ENCODE data around the gene RFT1. TPM values are rescaled to one million over a fixed set of nuclear protein-coding genes. Genes with fewer than 3 reads are reported as not detected.

RFT1 gene
- total and polyA plus RNA-seq, 2 experiments from 2014 or later: 11.3 to 13.3 TPM

DNA sequence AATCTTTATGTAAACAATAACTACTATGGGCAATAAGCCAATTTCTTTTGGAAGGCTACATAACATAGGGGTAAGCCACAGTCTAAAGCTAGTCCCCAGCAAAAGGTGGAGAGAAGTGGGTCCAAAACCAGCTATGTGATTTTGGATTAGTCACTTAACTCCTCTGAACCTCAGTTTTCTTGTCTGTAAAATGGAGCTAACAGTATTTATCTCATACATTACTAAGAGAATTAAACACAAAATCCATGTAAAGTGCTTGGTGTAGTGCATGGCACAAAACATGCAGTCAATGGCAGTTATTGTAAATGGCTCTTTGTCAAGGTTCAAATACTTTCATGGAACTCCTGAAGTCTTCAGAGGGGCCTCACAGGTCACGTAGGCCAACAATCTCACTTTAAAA, 13.3 kb downstream of the RFT1 start:
- ATAC-seq (no peak), DNase-seq (ENCODE audit: low spot score) (no peak)
- Histone ChIP-seq H3K79me2 (replicated peaks; ENCODE audit: insufficient read depth) (no peaks in the 10 kb centered on the region), H3K9me2 (ENCODE audit: insufficient read depth) (no peaks in the 10 kb centered on the region), H3F3A (replicated peaks; ENCODE audit: low read depth) (no peaks in the 10 kb centered on the region), H3K27ac (ENCODE audit: low read depth) (no peak overlapping the region), H3K36me3 (ENCODE audit: insufficient read depth) (peaks cover 10% of the 10 kb centered on the region), H2AFZ (no peak overlapping the region), H3K4me1 (ENCODE audit: insufficient read depth) (no peaks in the 10 kb centered on the region; the same call in 1 of the 2 replicates), H3K4me3 (no peak overlapping the region), H3K4me2 (no peak overlapping the region), H3K27me3 (ENCODE audit: insufficient read depth) (no peaks in the 10 kb centered on the region), H4K20me1 (replicated peaks; ENCODE audit: insufficient read depth) (no peaks in the 10 kb centered on the region)
- H3K4me3 Mint-ChIP-seq: no peak overlapping the region
- H3K36me3 Mint-ChIP-seq (ENCODE audit: low read depth): peaks cover 27% of the 10 kb centered on the region
- no peaks in the 10 kb centered on the region for H3K4me1 Mint-ChIP-seq
- no peak overlapping the region for H3K27ac Mint-ChIP-seq
- H3K9me3 Mint-ChIP-seq: no peaks in the 10 kb centered on the region
- H3K27me3 Mint-ChIP-seq (ENCODE audit: insufficient read depth, low read depth, poor library complexity): peaks cover 2% of the 10 kb centered on the region
- no peak for TF ChIP-seq CREB1 (CRISPR knock-in tag; IDR thresholded peaks at IDR 0.05; ENCODE audit: low read depth)
- no peak for TF ChIP-seq POLR2AphosphoS5 (IDR thresholded peaks at IDR 0.05; ENCODE audit: low read depth)
- no peak for TF ChIP-seq ZNF114 (CRISPR knock-in tag; IDR thresholded peaks at IDR 0.05)
- TF ChIP-seq, protein P1, sequence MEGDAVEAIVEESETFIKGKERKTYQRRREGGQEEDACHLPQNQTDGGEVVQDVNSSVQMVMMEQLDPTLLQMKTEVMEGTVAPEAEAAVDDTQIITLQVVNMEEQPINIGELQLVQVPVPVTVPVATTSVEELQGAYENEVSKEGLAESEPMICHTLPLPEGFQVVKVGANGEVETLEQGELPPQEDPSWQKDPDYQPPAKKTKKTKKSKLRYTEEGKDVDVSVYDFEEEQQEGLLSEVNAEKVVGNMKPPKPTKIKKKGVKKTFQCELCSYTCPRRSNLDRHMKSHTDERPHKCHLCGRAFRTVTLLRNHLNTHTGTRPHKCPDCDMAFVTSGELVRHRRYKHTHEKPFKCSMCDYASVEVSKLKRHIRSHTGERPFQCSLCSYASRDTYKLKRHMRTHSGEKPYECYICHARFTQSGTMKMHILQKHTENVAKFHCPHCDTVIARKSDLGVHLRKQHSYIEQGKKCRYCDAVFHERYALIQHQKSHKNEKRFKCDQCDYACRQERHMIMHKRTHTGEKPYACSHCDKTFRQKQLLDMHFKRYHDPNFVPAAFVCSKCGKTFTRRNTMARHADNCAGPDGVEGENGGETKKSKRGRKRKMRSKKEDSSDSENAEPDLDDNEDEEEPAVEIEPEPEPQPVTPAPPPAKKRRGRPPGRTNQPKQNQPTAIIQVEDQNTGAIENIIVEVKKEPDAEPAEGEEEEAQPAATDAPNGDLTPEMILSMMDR (conservative IDR thresholded peaks at IDR 0.05; ENCODE audit: low read depth in 2 of 2): no peak
- TF ChIP-seq STAT1 (IDR thresholded peaks at IDR 0.05; ENCODE audit: unreplicated experiment): no peak
- TF ChIP-seq, protein P2, sequence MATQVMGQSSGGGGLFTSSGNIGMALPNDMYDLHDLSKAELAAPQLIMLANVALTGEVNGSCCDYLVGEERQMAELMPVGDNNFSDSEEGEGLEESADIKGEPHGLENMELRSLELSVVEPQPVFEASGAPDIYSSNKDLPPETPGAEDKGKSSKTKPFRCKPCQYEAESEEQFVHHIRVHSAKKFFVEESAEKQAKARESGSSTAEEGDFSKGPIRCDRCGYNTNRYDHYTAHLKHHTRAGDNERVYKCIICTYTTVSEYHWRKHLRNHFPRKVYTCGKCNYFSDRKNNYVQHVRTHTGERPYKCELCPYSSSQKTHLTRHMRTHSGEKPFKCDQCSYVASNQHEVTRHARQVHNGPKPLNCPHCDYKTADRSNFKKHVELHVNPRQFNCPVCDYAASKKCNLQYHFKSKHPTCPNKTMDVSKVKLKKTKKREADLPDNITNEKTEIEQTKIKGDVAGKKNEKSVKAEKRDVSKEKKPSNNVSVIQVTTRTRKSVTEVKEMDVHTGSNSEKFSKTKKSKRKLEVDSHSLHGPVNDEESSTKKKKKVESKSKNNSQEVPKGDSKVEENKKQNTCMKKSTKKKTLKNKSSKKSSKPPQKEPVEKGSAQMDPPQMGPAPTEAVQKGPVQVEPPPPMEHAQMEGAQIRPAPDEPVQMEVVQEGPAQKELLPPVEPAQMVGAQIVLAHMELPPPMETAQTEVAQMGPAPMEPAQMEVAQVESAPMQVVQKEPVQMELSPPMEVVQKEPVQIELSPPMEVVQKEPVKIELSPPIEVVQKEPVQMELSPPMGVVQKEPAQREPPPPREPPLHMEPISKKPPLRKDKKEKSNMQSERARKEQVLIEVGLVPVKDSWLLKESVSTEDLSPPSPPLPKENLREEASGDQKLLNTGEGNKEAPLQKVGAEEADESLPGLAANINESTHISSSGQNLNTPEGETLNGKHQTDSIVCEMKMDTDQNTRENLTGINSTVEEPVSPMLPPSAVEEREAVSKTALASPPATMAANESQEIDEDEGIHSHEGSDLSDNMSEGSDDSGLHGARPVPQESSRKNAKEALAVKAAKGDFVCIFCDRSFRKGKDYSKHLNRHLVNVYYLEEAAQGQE (IDR thresholded peaks at IDR 0.05; ENCODE audit: unreplicated experiment): no peak
- TF ChIP-seq EZH2phosphoT487 (IDR thresholded peaks at IDR 0.05; ENCODE audit: unreplicated experiment): no peak
- TF ChIP-seq, protein P3, sequence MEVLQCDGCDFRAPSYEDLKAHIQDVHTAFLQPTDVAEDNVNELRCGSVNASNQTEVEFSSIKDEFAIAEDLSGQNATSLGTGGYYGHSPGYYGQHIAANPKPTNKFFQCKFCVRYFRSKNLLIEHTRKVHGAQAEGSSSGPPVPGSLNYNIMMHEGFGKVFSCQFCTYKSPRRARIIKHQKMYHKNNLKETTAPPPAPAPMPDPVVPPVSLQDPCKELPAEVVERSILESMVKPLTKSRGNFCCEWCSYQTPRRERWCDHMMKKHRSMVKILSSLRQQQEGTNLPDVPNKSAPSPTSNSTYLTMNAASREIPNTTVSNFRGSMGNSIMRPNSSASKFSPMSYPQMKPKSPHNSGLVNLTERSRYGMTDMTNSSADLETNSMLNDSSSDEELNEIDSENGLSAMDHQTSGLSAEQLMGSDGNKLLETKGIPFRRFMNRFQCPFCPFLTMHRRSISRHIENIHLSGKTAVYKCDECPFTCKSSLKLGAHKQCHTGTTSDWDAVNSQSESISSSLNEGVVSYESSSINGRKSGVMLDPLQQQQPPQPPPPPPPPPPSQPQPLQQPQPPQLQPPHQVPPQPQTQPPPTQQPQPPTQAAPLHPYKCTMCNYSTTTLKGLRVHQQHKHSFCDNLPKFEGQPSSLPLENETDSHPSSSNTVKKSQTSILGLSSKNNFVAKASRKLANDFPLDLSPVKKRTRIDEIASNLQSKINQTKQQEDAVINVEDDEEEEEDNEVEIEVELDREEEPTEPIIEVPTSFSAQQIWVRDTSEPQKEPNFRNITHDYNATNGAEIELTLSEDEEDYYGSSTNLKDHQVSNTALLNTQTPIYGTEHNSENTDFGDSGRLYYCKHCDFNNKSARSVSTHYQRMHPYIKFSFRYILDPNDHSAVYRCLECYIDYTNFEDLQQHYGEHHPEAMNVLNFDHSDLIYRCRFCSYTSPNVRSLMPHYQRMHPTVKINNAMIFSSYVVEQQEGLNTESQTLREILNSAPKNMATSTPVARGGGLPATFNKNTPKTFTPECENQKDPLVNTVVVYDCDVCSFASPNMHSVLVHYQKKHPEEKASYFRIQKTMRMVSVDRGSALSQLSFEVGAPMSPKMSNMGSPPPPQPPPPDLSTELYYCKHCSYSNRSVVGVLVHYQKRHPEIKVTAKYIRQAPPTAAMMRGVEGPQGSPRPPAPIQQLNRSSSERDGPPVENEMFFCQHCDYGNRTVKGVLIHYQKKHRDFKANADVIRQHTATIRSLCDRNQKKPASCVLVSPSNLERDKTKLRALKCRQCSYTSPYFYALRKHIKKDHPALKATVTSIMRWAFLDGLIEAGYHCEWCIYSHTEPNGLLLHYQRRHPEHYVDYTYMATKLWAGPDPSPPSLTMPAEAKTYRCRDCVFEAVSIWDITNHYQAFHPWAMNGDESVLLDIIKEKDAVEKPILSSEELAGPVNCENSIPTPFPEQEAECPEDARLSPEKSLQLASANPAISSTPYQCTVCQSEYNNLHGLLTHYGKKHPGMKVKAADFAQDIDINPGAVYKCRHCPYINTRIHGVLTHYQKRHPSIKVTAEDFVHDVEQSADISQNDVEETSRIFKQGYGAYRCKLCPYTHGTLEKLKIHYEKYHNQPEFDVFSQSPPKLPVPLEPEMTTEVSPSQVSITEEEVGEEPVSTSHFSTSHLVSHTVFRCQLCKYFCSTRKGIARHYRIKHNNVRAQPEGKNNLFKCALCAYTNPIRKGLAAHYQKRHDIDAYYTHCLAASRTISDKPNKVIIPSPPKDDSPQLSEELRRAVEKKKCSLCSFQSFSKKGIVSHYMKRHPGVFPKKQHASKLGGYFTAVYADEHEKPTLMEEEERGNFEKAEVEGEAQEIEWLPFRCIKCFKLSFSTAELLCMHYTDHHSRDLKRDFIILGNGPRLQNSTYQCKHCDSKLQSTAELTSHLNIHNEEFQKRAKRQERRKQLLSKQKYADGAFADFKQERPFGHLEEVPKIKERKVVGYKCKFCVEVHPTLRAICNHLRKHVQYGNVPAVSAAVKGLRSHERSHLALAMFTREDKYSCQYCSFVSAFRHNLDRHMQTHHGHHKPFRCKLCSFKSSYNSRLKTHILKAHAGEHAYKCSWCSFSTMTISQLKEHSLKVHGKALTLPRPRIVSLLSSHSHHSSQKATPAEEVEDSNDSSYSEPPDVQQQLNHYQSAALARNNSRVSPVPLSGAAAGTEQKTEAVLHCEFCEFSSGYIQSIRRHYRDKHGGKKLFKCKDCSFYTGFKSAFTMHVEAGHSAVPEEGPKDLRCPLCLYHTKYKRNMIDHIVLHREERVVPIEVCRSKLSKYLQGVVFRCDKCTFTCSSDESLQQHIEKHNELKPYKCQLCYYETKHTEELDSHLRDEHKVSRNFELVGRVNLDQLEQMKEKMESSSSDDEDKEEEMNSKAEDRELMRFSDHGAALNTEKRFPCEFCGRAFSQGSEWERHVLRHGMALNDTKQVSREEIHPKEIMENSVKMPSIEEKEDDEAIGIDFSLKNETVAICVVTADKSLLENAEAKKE (CRISPR knock-in tag; IDR thresholded peaks at IDR 0.05): no peak
- TF ChIP-seq NANOG (IDR thresholded peaks at IDR 0.05; ENCODE audit: borderline replicate concordance): no peak
- no peak for TF ChIP-seq ZNF331 (CRISPR knock-in tag; IDR thresholded peaks at IDR 0.05; ENCODE audit: low read depth)
